HCEC 1CT (cell line): Measurements from ENCODE around the gene INSYN1.
"Not testable (repeated sequence)": the region's sequence is repeated elsewhere in the genome, so short reads cannot be mapped to it uniquely, and the experiment has no call there.

Source experiments
- DNase-seq: peaks from one replicate; pipeline ENCODE4 v3.0.0-alpha.2; 2017

INSYN1 gene

DNA sequence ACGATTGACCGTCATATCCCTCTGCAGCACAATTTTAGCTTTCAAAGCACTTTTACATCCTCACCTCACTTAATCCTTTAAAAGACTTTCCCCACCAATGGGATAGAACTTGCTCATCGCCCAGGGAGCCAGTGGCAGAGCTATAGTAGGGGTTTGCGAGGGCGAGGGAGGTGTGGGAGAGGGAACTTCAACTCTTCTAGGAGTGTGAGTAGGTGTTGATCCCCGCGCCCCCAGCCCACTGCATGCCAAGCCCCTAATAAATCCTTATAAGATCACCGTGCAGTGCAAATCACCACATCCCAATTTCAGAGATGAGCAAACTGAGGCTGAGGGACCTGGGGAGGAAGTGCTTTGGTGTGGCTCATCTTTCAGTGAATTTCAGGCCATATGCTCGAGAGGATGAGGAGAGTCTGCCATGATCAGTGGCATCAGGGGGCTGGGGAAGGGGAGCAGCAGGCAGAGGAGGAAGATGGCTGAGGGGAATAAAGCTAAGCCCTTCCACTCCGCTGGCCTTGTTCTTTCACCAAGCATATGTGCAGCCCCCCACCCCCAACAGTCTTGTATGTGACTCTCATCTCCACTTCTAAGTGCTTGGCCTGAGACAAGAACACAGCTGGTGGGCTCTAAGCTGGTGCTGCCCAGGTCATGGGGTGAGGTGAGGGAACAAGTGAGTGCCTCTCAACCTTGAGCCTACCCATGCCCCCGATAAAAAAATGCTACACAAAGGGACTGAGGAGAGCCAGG, 5.1 kb downstream of the INSYN1 start:
- no peak for DNase-seq

DNA sequence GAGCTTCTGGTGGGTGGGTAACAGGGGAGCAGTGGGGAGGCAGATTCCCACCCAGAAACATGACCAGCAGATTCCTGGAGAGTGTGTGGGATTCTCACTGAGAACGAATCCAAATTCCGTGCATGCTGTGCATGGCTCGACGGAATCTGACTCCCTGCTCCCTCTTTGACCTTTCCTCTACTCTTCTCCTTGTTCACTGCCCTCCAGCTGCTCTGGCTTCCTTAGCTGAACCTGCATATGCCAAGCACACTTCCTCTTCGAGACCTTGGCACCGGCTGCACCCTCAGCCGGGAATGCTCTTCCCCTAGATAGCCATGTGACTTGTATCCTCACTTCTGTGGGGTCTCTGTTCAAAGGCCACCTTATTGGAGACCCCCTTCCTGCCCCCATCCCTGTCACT, 6.3 kb downstream of the INSYN1 start:
- DNase-seq = peak; percentile 13

DNA sequence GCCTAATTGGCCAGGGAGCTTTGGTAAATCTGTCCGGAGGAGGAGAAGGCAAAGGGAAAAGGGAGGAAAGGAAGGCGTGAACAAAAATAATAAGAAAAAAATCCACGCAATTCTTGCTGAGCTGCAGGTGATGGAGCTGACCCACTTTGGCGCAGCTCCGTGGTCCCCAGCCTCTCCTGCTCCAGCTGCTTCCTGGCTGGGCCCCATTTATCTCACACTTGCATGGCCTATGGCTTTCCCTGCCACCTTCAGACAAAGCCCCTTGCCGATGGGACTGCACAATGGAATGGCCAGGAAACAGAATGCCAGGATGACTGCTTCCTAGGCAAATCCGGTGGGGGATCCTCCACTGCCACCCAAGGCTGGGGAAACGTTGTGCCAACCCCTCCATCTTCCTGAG, 6.9 kb downstream of the INSYN1 start:
- DNase-seq = no peak

DNA sequence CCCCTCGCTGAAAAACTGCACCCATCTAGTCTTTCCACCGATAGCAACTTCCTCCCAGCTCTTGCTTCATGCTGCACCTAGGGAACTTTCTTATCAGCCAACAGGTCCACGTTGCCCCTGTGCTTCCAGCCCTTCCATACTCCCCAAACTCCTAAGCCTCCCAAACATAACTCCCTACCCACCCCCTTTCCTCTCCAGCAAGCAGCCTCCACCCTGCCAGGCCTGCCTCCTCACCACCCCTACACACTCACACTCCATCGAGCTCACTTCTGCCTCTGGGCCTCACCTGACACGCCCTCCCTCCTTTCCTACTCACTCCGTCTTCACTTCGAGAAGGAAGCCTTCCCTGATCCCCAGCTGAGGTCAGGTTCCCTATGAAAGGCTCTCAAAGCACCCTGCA, 8.1 kb downstream of the INSYN1 start:
- no peak for DNase-seq

DNA sequence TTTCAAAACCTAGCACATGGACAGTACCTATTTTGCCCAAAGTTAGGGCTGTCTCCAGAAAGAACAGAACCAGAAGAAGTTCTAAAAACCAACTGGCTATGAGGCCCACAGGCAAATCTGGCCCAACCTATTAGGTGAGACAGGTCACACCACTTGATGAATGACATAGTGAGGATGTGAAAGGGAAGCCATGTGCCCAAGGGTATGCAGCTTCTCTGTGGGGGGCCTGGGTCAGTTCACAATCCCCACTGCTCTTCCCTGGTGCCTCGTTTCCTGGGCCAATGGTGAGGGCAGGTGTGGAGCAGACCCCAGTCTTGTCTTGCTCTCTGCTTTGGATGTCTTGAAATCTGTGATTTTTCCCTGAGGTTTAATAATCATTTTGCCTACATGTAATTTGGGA, 8.9 kb downstream of the INSYN1 start:
- no peak for DNase-seq

DNA sequence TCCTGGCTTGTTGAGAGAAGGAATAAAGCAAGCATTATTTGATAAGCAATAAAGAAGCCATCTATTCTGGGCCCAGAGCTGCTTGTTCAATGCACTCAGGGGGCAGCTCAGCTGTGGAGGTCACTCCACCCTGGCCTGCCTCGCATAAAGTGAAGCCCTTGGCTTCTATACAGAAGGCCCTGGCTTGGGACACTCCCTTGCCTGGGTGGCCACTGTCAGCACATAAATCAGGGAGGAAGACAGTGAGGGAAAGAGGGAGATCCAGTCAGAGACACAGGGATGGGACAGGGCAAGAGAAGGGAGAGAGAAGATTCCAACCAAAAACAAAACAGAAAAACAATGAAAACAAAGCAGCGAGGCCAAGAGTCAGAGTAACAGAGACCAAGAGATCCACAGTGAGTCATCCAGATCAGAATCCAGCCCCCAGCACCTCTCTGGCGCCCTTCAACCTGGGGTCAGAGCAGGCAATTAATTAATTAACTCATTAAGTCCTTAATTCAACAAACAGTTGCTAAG, 11.8 kb downstream of the INSYN1 start:
- DNase-seq = no peak

DNA sequence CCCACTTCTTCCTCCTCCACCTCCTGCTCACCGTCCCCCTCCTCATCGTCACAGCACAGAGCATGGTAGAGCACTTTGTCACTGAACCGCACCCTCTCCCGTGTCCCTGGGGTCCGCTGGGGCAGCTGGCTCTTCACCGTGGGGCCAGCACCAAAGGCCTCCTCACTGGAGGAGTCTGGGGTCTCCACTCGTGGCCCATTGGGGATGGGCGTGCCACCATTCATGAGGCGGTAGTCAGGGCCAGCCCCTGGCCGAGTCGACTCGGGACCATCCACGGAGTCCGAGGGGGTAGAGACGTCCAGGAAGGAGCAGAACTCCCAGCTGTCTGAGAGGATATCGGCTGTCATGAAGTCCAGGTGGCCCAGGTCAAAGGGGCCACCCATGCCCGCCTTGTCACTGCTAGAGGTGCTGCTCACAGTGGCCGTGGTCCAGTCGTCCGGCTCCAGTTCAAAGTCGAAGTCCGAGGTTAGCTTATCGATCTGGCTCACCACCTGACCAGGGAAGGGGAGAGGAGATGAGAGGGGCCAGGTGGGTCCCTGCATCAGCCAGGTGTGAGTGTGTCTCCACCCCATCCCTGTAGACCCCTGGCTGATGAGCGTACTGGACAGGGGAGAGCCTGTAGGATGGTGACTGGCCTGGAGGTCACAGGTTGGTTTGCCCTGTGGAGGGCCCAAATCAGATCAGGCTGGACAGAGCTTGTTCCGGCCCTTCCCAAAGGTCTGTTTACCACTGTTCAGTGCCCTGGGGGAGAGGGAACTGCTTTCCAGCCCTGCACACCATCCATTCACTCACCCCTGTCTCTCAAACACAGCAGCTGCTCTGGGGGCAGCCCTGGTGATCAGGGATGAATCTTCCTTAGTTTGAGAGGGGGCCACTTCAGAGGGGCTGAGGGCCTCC, 12.8 kb downstream of the INSYN1 start:
- no peak for DNase-seq

DNA sequence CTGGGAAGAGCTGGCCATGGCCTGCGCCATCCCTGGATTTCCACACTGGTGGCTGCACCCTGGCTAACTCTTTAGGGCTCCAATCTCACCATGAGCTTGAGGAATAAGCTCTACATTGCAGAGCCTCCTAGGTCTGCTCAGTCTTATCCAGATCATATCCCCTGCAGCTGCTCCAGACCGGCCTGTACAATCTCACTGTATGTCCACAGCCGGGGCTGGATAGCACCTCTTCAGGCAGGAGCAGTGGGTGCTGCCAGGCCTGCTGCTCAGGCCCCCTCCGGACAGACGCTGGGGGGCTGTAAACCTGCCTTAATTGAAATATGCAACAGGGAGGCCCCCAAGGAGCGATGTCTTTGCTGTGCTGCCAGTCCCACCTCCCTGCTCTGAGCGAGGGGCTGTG, 15.6 kb downstream of the INSYN1 start:
- no peak for DNase-seq

DNA sequence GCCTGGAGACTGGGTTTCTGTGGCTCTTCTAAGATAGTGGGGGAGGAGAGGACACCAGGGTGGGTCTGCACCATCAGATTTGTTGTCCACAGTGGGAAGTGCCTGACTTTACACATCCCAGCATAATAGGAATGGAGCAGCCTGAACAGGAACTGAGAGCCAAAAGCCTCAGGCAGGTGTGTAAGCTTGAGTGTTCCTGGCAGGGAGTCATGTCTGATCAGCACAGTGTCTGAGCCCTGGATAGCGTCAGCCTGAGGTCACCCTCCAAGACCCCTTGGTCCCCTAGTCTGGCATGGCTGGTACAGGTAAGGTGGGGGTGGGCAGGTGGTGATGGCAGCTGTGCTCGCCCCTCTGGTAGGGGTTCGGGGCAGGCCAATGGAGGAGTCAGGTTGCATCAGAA, 20.2 kb downstream of the INSYN1 start:
- DNase-seq = no peak

DNA sequence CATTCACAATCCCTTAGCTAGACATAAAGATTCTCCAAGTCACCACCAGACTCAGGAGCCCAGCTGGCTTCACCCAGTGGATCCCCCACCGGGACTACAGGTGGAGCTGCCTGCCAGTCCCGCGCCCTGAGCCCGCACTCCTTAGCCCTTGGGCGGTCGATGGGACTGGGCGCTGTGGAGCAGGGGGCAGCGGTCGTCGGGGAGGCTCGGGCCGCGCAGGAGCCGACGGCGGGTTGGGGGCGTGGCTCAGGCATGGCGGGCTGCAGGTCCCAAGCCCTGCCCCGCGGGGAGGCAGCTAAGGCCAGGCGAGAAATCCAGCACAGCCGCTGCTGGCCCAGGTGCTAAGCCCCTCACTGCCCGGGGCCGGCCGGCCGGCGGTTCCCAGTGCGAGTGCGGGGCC, 21.1 kb downstream of the INSYN1 start:
- not testable (repeated sequence) for DNase-seq

DNA sequence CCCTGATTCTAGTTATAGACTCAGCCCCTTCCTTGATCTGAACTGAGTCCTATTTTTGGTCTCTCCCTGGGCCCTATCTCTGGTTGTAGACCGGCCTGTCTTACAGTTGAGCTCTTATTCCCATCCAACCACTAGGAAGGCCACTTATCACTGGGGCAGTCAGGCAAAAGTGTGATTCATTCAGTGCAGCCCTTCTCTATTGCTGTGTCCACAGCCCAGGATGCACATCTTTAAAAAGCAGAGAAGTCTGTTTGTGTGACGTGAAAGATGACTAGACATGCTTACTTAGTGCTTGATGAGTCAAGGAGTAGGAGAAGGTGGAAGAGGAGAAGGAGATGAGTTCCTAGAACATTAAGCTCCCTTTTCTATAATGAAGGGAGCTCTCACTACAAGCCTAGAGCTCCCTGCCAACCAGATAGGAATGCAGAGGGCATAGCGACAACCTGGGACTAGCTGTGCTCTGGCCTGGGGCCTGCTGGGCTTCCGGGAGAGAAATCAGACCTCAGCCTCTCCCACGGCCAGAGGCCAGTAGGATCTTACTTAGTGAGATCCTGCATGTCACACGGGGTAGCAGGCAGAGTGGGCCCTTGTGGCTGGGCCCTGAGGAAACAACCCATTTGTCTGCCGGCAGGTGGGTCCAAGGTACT, 25.7 kb downstream of the INSYN1 start:
- peak; percentile 66 for DNase-seq

DNA sequence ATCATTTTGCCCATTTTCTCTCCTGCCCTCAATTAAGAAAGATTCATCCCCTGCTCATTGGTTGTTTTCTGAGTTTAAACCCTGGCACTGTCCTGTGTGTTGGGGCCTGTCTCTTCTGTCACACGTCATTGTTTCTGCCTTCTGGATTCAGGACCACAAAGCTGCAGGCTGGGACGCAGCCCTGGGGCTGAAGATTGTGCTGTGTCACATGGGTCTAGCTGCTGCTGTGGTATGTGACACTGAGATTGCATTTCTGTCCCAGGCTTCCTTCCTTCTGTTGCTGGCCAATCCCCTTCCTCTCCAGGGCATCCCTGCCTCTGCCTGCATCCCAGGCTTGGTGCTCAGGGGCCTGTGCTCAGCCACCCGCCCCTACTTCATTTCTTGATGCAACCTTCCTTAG, 28.9 kb downstream of the INSYN1 start:
- DNase-seq = no peak

DNA sequence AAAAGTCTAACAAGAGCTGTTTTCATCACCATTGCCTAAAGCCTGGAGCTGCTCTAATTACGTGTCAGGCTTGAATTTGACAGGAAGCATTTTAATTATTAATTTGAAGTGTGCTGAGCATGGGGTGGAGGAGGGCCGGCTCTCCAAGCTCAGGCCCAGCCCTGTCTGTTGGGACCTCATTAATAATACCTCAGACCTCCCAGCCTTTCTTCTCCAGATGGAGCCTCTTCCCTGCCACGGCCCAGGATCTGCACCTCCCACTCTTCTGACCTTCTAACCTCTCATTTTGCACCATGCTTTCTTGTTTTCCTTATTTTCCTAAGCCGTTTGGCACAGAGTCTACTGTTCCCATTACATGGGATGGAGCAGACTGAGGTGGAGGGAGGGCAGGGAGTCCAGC, 30.0 kb downstream of the INSYN1 start:
- no peak for DNase-seq

DNA sequence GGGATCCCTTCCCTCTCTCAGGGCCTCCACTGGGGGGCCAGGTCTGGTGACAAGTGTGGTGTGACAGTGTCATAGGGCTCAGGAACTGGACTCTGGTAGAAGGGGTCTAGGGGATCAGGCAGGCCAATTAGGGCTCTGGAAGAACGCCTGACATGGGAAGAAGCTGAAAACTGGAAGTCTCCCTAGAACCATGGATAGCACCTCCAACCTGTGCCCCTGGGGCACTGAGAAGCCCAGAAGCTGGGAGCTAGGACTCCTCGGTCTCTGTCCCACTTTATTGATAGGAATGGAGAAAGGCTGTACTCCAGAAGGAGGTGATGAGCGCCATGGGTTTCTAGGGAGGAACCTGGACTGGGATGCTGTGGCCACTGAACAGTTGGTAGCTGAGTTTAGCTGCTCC, 30.7 kb downstream of the INSYN1 start:
- no peak for DNase-seq

DNA sequence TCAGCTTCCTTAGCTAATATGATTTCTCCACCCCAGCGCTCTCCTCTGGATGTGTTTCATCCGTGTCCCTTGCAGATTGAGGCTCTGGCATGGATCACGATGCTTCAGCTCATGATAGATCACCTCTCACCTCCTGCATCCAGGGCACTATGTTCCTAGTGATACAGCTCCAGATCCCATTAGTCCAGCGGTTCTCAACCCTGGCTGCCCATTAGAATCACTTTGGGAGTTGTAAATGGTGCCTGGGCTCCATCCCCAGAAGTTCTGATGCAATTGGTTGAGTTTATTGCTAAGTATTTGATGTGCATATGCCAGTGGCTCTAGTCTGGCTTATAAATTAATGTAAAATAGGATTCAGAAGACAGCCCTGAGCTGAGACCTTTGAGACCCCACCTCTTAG, 34.5 kb downstream of the INSYN1 start:
- DNase-seq = no peak

DNA sequence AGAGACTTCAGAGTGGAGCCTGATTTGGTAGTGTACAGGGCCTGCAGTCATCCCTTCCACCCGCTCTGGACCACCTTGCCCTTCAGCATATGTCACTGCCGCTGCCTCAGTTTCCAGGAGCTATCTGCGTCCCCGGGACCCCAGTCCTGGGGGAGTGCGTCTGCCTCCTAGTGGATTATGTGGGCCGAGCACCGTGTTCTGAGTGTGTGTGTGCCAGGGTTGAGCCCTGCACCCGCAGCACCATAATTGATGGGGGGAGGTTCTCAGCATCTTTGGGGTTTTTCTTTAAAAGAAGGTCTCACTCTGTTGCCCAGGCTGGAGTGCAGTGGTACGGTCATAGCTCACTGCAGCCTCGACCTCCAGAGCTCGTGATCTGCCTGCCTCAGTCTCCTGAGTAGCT, 35.3 kb downstream of the INSYN1 start:
- no peak for DNase-seq

DNA sequence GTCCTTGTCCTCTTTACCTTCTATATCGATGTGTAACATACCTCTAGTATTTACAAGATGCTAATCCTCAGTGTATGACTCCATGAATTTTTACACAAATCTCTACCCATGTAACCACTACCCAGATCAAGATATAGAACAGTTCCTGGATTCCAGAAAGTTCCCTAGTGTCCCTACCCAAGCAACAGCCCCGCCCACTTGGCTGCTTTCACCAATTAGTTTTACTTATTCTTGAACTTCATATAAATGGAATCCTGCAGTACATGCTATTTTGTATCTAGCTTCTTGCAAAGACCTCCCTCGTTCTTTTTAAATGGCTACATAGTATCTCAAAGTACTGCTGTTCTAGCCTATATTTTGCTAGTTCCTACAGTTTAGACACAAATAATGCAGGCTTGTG, 35.9 kb downstream of the INSYN1 start:
- no peak for DNase-seq

DNA sequence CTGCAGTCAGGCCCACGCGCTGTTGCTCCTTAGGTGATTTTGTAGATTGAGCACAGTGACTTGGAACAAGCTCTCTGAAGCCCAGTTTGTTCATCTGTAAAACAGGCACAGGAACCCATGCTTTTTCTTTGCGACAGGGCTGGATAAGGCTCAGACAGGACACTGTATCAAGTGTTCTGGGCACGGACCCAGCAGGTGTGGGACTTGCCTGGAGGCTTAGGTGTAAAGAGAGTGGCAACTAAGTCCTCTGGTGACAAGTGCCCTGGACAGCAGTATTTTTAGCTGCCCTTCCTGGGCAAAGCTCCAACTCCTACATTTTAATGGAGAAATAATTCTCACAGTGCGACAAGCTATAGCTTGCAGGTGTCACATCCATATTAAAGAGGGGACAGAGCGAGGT, 36.7 kb downstream of the INSYN1 start:
- DNase-seq = no peak

DNA sequence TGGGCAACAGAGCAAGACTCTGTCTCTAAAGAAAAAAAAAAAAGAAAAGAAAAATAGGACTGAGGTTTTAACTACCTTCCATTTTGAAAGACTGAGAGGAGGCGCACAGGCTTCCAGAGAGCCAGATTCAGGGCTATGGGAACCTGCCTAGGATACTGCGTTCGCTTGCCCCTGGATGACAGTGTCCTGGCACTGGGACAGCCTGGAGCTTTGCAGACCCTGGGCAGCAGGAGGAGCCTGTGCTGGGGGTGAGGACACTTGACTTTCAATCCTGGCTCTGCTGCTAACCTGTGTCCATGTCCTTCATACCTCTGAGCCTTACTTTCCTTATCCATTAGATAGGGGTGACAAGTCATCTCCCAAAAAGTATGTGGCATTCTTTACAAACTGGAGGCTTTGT, 37.7 kb downstream of the INSYN1 start:
- no peak for DNase-seq

DNA sequence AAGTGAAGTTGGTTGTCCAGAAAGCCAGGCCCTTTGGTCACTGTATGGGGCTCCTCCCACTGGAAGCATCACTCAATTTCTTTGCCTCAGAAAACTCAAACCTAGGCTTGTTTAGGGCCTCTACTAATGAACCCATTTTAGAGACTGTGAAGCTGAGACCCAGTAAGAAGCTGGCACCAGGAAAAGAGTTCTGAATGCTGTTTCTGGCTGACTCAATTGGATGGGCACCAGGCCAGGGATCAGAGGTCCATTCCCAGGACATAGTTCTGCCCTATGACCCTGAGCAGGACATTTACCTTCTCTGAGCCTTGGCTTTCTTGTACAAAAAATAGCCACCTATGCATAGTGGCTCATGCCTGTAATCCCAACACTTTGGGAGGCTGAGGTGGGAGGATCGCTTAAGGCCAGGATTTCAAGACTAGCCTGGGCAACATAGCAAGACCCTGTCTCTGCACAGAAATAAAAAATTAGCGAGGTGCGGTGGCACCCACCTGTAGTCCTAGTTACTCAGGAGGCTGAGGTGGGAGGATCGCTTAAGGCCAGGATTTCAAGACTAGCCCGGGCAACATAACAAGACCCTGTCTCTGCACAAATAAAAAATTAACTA, 38.4 kb downstream of the INSYN1 start:
- no peak for DNase-seq

DNA sequence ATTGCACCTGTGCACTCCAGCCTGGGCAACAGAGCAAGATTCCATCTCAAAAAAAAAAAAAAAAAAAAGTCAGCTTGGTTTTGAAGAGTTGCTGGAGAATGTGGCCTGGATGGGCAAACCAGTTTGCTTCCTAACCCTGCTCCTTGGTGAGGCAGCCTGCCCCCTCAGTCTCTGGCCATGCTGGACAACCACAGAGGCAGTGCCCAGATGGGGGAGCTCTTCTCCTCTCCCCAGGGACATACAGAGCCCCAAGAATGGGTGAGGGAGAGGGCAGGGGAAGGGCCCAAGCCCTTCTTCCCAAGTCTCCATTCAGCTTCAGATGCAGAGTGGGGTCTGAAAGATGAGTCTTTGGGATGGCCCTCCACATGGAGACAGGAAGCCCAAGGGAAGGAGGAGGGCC, 41.0 kb downstream of the INSYN1 start:
- no peak for DNase-seq

DNA sequence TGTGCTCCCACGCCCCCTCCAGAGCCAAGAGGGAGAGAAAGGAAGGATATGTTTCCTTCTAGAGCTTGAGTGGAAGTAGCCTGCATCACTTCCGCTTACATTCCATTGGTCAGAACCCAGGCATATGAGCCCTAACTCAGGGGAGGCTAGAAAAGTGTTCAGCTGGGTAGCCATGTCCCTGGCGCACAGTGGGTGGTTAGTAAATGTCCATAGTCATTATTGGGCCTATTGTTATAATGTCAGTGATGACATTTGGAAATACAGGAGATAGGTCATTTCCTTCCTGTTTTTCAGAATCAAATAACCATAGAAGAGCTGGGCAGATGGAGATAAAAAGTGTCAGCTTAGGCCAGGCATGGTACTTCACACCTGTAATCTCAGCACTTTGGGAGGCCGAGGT, 41.6 kb downstream of the INSYN1 start:
- no peak for DNase-seq

DNA sequence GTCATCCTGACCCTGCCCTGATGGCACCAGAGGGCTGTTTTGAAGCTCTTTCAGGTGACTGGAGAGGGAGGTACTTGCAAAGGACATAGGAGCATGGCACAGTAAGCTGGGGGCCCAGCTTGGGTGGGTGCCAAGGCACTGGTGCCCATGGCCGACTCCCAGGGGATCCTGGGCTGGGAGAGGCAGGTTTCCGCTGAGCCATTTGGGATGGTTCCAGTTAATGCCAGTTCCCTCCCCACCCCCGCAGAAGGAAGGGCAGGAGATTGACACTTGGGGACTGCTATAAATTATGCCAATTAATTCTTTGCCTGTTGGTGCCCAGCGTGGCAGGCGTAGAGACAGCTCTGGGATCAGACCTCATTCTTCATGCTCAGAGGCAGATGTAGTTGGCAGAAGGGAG, 42.8 kb downstream of the INSYN1 start:
- DNase-seq = no peak
